Measurements from ENCODE around the gene ZNF775.
A peak's percentile ranks its signal among the peaks of the same experiment; 100 is the strongest.

ZNF775 gene

GRCh38 chr7:150344299-150344698 is 34.8 kb upstream of the ZNF775 start:
- no peak for DNase-seq (ENCODE audit: low spot score)
- TF ChIP-seq CTCF (IDR thresholded peaks at IDR 0.05; ENCODE audit: extremely low read depth, insufficient read depth, missing control alignments) = no peak
- in situ Hi-C loops (cut with MboI; ENCODE audit: low pct_unique_long_range_greater_than_20kb, low sequenced_read_pairs, unreplicated experiment) = no loop called here

- TF ChIP-seq CTCF (IDR thresholded peaks at IDR 0.05; ENCODE audit: extremely low read depth, insufficient read depth, missing control alignments) = no peak
- in situ Hi-C loops (cut with MboI; ENCODE audit: low pct_unique_long_range_greater_than_20kb, low sequenced_read_pairs, unreplicated experiment) = no loop called here
Observed at GRCh38 chr7:150345012-150345411, 34.1 kb upstream of the ZNF775 start.

GRCh38 chr7:150346922-150347321 is 32.2 kb upstream of the ZNF775 start:
- in situ Hi-C loops (cut with MboI; ENCODE audit: low pct_unique_long_range_greater_than_20kb, low sequenced_read_pairs, unreplicated experiment) = no loop called here
- no peak for TF ChIP-seq CTCF (IDR thresholded peaks at IDR 0.05; ENCODE audit: extremely low read depth, insufficient read depth, missing control alignments)
- no peak for DNase-seq (ENCODE audit: low spot score)

More at GRCh38 chr7:150345012-150345411, 34.1 kb upstream of the ZNF775 start:
- DNase-seq (ENCODE audit: low spot score) = no peak

GRCh38 chr7:150351587-150352194 is 27.4 kb upstream of the ZNF775 start:
- no peak for DNase-seq (ENCODE audit: low spot score)
- in situ Hi-C loops (cut with MboI; ENCODE audit: low pct_unique_long_range_greater_than_20kb, low sequenced_read_pairs, unreplicated experiment) = no loop called here

GRCh38 chr7:150355666-150356059 is 23.5 kb upstream of the ZNF775 start:
- in situ Hi-C loops (cut with MboI; ENCODE audit: low pct_unique_long_range_greater_than_20kb, low sequenced_read_pairs, unreplicated experiment) = no loop called here
- no peak for DNase-seq (ENCODE audit: low spot score)
- TF ChIP-seq CTCF (IDR thresholded peaks at IDR 0.05; ENCODE audit: extremely low read depth, insufficient read depth, missing control alignments) = no peak

More at GRCh38 chr7:150351587-150352194, 27.4 kb upstream of the ZNF775 start:
- no peak for TF ChIP-seq CTCF (IDR thresholded peaks at IDR 0.05; ENCODE audit: extremely low read depth, insufficient read depth, missing control alignments)

GRCh38 chr7:150356265-150356897 is 22.7 kb upstream of the ZNF775 start:
- peak; percentile 60 for DNase-seq (ENCODE audit: low spot score)
- in situ Hi-C loops (cut with MboI; ENCODE audit: low pct_unique_long_range_greater_than_20kb, low sequenced_read_pairs, unreplicated experiment) = no loop called here
- TF ChIP-seq CTCF (IDR thresholded peaks at IDR 0.05; ENCODE audit: extremely low read depth, insufficient read depth, missing control alignments) = peak; percentile 57

Data from GM13977 (cell line).